DND-41 (cell line): ENCODE results near the gene OPTN.

Experiments
- EZH2 ChIP-seq: IDR thresholded peaks from 3 replicates; pipeline ENCODE4 v1.6.1; 2012; ENCODE audit warnings: borderline replicate concordance, low read depth, mild to moderate bottlenecking, moderate library complexity, low read length, inconsistent platforms; ENCODE audit not compliant: severe bottlenecking
- TF ChIP-seq, protein P1 (sequence below): IDR thresholded peaks from 2 replicates; pipeline ENCODE4 v1.5.1; 2012; ENCODE audit warnings: borderline replicate concordance, low read length, moderate library complexity, mild to moderate bottlenecking; ENCODE audit not compliant: poor library complexity, severe bottlenecking; ENCODE audit errors: extremely low read depth

DNA sequence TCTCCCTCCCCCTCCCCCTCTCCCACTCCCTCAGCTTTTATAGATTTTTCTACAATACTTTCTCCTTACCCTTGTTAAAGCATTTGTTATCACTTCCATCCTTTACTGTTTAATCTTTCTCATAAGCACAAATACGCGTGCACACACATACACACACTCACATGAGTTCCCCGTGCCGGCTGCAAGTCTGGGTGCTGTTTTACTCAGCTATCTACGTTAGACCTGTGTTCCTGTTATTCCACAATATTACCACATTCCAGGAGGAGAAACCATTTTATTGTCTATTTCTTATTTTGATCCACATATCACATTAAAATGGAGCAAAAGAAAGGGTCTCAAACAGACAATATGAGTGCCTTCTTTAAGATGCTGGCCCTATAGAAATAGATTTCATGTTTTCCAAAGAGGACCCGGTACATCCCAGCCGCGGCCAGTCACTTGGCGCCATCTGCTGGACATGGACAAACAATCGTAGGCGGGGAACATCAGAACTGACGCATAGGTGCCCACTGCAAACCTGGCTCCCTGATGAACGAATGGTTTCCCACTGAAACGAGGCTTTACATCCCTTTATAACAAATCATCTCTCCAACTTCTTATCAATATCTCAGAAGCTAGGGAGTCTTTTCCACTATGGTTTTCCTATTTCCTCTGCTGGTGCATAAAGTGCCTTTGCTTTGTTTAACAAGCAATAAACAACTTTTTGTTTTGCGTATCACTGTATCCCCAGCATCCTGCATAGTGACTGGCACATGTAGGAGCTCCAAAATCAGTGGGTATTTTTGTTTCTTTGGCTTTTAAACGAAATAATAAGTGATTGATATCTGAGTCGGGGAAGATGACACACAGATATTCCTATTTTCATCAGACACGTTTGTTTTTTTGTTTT is 25.2 kb upstream of the OPTN start:
- TF ChIP-seq, protein P1, sequence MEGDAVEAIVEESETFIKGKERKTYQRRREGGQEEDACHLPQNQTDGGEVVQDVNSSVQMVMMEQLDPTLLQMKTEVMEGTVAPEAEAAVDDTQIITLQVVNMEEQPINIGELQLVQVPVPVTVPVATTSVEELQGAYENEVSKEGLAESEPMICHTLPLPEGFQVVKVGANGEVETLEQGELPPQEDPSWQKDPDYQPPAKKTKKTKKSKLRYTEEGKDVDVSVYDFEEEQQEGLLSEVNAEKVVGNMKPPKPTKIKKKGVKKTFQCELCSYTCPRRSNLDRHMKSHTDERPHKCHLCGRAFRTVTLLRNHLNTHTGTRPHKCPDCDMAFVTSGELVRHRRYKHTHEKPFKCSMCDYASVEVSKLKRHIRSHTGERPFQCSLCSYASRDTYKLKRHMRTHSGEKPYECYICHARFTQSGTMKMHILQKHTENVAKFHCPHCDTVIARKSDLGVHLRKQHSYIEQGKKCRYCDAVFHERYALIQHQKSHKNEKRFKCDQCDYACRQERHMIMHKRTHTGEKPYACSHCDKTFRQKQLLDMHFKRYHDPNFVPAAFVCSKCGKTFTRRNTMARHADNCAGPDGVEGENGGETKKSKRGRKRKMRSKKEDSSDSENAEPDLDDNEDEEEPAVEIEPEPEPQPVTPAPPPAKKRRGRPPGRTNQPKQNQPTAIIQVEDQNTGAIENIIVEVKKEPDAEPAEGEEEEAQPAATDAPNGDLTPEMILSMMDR: peak; percentile 85
- TF ChIP-seq EZH2: no peak
